Mesodermal cell (in vitro differentiated cells): ENCODE data around the gene PPEF1.
A peak's percentile ranks its signal among the peaks of the same experiment; 100 is the strongest.
"Not testable (repeated sequence)": the region's sequence is repeated elsewhere in the genome, so short reads cannot be mapped to it uniquely, and the experiment has no call there.

Source experiments
- H3K27ac ChIP-seq: 2 replicates; pipeline ENCODE4 v1.7.0; 2013; ENCODE audit warnings: mild to moderate bottlenecking, low read depth, low read length, moderate library complexity; ENCODE audit not compliant: severe bottlenecking
- H3K36me3 ChIP-seq: 2 replicates; pipeline ENCODE4 v1.7.1; 2013; ENCODE audit warnings: mild to moderate bottlenecking, low read length, moderate library complexity; ENCODE audit not compliant: control insufficient read depth, insufficient read depth
- H3K4me1 ChIP-seq: one replicate; pipeline ENCODE4 v1.7.1; 2013; ENCODE audit warnings: mild to moderate bottlenecking, low read length; ENCODE audit not compliant: insufficient read depth, control insufficient read depth, poor library complexity, severe bottlenecking
- H3K4me3 ChIP-seq: 2 replicates; pipeline ENCODE4 v1.7.0; 2013; ENCODE audit warnings: low read length, control low read depth, mild to moderate bottlenecking; ENCODE audit not compliant: insufficient read depth, poor library complexity, severe bottlenecking; ENCODE audit errors: extremely low read depth
- H3K9me3 ChIP-seq: 2 replicates; pipeline ENCODE4 v1.7.1; 2013; ENCODE audit warnings: mild to moderate bottlenecking, low read length, moderate library complexity; ENCODE audit not compliant: control insufficient read depth
- WGBS, 2 experiments: methylation state at CpG; one replicate each; pipeline ENCODE4 v1.1.5; 2013; ENCODE audit warnings: missing lambda C conversion rate in 2 of 2; ENCODE audit not compliant: insufficient coverage in 2 of 2; 5-methylcytosine and 5-hydroxymethylcytosine counted together

The PPEF1 gene

DNA sequence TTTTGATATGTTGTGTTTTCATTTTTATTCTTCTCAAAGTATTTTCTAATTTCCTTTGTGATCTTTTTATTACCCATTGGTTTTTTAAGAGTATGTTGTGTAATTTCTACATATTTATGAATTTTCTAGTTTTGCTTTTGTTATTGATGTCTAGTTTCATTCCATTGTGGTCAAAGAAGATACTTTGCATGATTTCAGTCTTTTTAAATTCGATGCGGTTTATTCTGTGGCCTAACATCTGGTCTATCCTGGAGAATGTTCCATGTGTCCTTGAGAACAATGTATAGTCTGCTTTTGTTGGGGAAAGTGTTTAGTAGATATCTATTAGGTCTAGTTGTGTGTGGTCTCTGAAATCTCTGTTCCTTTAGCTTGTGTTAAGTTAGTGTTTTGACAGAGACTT, 46.2 kb downstream of the PPEF1 start:
- 100% methylated on average over 2 of the region's 2 CpGs; no CpG with 5 or more reads in 1 of the 2 experiments for WGBS, 2 experiments
- no peaks in the 10 kb centered on the region for H3K9me3 ChIP-seq
- H3K27ac ChIP-seq: no peak overlapping the region
- H3K36me3 ChIP-seq: no peaks in the 10 kb centered on the region
- no peak overlapping the region for H3K4me3 ChIP-seq
- H3K4me1 ChIP-seq: no peaks in the 10 kb centered on the region

DNA sequence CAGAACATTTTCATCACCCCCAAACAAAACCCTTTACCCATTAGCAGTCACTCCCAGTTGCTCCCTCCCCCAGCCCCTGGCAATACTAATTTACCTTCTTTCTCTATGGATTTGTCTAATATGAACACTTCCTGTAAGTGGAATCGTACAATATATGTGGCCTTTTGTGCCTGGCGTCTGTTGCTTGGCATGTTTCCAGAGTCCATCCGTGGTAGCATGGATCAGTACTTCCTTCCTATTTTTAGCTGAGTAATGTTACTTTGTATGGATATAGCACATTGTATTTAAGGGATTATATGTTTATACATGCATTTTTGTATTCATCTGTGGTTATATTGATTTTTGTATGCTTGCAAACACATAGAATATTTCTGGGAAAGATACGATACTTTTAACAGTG, 48.2 kb downstream of the PPEF1 start:
- Histone ChIP-seq H3K27ac (no peak overlapping the region), H3K4me1 (no peaks in the 10 kb centered on the region), H3K9me3 (no peaks in the 10 kb centered on the region), H3K36me3 (no peaks in the 10 kb centered on the region), H3K4me3 (no peak overlapping the region)
- no CpG with 5 or more reads among the region's 4 CpGs for WGBS, 2 experiments

DNA sequence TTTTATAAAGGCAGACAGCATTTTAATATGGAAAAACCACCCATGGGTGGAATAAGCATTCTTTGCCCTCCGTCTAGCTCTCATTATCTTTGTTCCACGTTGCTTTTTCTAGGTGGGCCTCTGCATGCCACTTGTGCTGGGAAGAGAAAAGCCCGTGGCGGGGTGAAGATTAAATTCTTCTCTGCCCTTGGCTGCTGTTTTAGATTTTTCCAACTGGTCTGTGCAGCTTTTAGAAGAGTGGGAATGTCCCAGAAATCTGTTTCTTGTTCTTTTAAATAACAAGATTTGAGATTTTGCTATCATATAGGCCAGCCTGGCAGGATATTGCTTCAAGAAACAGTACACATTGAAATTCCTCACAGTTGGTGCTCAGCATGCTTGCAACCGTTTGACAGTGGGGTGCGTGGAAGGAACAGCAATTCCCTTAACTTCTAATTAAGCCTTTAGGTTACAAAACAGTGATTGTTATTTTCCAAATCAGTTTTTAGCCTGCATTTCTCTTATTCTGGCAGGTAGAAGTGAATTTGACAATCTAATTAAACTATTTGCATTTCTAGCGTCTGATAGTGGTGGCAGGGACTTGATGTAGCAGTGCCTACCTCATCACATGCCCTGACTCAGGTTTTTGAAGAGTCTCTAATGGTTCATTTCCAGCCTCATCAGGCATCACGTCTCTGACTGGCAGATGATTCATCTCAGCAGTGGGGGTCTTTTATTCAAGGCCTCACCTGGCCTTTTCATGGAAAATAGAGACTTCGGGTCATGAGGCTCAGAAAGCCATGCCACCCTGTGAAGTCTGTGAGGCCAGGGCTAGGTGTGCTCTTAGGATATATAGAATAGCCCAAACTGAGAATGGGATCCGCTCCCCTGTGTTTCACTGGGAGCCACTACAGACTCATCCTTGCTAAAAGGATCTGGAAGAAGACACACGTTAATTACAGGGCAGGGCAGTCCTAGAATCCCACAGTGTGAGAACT, 50.8 kb downstream of the PPEF1 start:
- 60% methylated on average over 2 of the region's 11 CpGs; no CpG with 5 or more reads in 1 of the 2 experiments for WGBS, 2 experiments
- Histone ChIP-seq H3K36me3 (no peaks in the 10 kb centered on the region), H3K27ac (no peak overlapping the region), H3K4me3 (no peak overlapping the region), H3K4me1 (no peaks in the 10 kb centered on the region), H3K9me3 (no peaks in the 10 kb centered on the region)

DNA sequence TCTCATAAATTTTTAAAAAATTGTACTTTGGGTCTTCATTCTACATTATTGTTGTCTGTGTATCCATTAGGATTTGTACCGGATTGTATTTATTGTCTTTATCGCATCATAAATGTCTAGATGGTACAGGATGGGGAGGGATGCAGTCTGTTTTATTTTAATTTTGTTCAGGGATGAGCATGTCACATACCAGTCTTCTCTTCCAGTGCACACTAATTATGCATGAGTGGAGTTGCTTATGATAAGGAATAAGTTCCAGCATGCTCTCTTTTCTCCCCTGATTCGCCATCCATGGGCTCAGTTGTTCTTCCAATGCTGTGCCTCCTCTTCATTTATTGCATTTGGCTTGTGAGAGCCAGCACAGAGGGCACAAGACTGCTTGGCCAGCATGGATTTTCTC, 54.3 kb downstream of the PPEF1 start:
- no CpG with 5 or more reads among the region's 3 CpGs for WGBS, 2 experiments
- Histone ChIP-seq H3K27ac (no peak overlapping the region), H3K4me3 (no peak overlapping the region), H3K4me1 (no peaks in the 10 kb centered on the region), H3K9me3 (no peaks in the 10 kb centered on the region), H3K36me3 (no peaks in the 10 kb centered on the region)

DNA sequence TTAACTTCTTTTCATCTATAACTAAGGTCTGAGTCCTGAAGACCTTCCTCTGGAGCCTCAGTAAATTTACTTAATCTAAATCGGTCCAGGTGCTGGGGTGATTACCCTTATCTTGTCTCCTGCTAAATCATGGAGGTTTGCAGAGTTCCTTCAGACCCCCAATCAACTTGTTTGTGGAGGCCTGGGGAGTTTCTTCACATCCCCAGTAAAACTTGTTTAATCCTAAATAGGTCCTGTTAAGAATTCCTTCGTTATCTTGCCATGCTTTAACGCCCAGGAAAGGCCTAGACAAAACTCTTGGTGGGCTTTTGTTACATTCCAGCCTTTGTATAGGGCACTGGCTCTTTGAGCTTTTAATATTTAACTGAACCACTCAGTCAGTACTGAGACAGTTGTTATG, 55.7 kb downstream of the PPEF1 start:
- not testable (repeated sequence) for H3K4me3 ChIP-seq, H3K36me3 ChIP-seq, H3K4me1 ChIP-seq, H3K27ac ChIP-seq, H3K9me3 ChIP-seq
- WGBS, 2 experiments: no CpG with 5 or more reads among the region's 3 CpGs

DNA sequence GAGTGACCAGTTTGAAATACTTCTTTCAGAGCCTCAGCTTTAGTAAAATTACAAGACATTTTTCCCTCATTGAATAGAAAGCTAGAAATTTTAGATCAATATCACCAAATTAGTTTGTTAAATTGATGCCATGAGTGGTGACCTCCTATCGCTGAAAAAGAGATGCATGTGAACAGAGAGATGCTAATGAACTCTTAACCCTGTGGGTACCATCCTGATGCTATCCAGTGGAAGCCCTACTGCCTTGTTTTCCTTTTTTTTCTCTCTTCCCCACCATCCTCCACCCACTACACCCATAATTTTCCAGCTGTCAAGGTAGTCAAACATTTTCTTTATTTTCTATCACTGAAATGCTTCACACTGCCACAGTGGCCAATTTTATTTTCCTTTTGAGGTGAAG, 61.9 kb downstream of the PPEF1 start:
- no CpG with 5 or more reads among the region's 1 CpG for WGBS, 2 experiments
- H3K4me3 ChIP-seq: no peak overlapping the region
- H3K36me3 ChIP-seq: no peaks in the 10 kb centered on the region
- H3K9me3 ChIP-seq: no peaks in the 10 kb centered on the region
- H3K27ac ChIP-seq: peak overlapping the region; percentile 45
- H3K4me1 ChIP-seq: no peaks in the 10 kb centered on the region

DNA sequence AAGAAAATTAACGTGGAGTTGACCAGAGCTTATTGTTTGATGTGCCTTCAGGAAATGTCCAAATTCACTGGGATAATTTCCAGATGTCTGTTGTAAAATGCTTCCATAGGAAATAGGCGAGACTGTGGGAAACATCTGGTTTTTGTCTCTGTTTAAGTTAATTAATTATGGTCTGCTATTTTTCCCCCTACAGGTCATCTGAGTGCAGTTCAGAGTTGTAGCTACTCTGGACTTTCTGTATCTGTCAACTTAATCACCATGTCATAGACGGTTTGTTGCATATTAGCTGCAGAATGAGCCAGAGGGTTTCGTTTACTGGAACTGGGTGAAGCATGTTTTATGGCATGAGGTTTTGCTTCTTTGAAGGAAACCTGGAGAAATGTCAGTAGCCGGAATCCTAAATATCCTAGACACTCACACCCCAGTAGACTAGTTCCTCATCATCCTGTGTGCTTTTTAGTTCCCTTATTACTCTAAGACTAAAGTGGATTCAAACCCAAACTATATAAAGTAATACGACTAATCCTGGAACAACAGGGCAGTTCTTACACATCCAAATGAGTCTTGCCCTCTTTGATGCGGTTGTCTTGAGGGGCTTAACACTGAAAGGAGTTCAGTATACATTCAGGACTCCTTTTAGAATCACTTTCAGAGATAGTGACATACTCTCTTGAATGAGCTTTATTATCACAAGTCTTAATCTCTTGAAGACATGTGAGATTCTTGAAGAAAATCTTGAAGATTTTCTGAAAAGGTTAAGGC, 62.5 kb downstream of the PPEF1 start:
- 64 to 92% methylated on average over 2 of the region's 7 CpGs for WGBS, 2 experiments
- no peak overlapping the region for H3K4me3 ChIP-seq
- no peaks in the 10 kb centered on the region for H3K9me3 ChIP-seq
- peak overlapping the region; percentile 45 for H3K27ac ChIP-seq
- no peaks in the 10 kb centered on the region for H3K4me1 ChIP-seq
- no peaks in the 10 kb centered on the region for H3K36me3 ChIP-seq

DNA sequence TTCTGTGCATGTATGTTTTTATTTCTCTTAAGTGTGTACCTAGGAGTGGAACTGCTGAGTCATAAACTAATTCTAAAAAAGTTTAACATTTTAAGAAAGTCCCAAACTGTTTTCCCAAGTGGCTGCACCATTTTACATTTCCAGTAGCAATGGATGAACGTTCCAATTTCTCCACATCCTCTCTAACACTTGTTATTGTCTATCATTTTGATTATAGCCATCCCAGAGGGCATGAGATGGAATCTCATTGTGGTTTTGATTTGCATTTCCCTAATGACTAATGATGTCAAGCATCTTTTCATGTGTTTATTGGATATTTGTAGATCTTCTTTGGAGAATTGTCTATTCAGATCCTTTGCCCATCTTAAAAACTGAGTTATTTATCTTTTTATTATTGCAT, 82.5 kb downstream of the PPEF1 start:
- H3K27ac ChIP-seq: no peak overlapping the region
- H3K4me1 ChIP-seq: peaks cover 8% of the 10 kb centered on the region
- H3K4me3 ChIP-seq: no peak overlapping the region
- no peaks in the 10 kb centered on the region for H3K9me3 ChIP-seq
- 80% methylated on average over 1 of the region's 1 CpG; no CpG with 5 or more reads in 1 of the 2 experiments for WGBS, 2 experiments
- H3K36me3 ChIP-seq: no peaks in the 10 kb centered on the region

DNA sequence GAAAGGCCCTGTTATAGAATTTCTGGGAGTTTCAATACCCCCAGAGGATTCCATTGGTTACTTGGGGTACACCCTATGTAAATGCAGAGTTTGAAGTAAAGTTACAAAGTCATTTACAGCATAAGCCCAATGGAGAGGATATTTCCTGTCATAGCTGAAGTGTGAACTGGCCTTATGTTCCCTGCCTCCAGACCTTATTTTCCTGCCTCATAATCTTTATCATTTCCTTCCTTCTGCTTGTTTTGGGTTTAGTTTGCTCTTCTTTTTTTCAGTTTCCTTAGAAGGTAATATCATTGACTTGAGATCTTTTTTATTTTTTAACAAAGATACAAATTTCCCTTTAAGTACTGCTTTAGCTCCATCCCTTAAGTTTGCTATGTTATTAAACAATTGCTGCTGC, 85.4 kb downstream of the PPEF1 start:
- Histone ChIP-seq H3K27ac (peak overlapping the region; percentile 77), H3K4me3 (no peak overlapping the region), H3K36me3 (no peaks in the 10 kb centered on the region), H3K9me3 (no peaks in the 10 kb centered on the region), H3K4me1 (peaks cover 8% of the 10 kb centered on the region)

DNA sequence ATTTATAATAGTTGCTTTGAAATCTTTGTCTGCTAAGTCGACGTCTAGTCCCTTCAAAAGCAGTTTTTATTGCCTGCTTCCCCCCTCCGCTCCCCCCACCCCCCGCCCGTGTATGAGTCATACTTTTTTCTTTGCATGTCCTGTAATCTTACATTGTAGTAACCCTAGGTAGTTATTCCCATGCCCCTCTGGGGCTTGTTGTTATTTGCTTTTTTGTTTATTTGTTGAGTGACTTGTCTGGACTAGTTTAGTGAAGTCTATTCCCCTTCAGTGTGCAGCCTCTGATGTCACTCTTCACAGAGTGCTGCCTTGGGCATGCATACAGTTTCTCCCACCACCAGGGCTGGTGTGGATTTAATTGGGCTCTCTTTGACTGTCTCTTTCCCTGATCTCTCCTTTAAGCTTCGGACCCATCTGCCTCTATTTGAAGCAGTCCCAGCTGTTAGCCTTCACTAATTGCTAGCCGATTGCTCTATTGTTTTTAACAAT, 86.2 kb downstream of the PPEF1 start:
- H3K27ac ChIP-seq: peak overlapping the region; percentile 77
- WGBS, 2 experiments: 8 to 20% methylated on average over 1 to 2 of the region's 7 CpGs
- no peaks in the 10 kb centered on the region for H3K9me3 ChIP-seq
- H3K4me1 ChIP-seq: peaks cover 8% of the 10 kb centered on the region
- no peaks in the 10 kb centered on the region for H3K36me3 ChIP-seq
- no peak overlapping the region for H3K4me3 ChIP-seq
